ENCODE results near the gene A4GALT.
"Not testable (repeated sequence)": the region's sequence is repeated elsewhere in the genome, so short reads cannot be mapped to it uniquely, and the experiment has no call there.

Gene A4GALT

GRCh38 chr22:42743501-42743991, 22.9 kb upstream of the A4GALT start:
- CTCF ChIA-PET = no interaction called here

DNA sequence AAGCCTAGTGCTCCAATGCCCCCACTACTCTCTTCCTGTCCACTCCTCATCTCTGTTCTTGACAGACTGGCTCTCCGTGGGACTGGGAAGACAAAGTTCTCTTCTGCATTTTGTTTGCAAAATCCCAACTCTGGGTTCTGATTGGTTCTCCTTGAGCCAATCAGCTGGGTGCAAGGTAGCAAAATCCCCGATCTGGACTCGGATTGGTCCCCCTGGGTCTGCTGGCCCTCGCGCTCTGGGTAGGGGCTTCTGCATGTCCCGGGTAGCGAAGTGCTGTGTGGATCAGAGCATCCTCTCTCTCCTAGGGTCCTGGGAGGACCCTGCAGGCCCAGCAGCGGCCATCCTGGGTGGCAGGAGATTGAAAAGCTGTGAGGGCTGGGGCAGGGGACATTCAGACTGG, 22.3 kb upstream of the A4GALT start:
- POLR2A ChIA-PET = no interaction called here
- DNase-seq (ENCODE audit: low read depth, low spot score) = no peak
- TF ChIP-seq, protein P1, sequence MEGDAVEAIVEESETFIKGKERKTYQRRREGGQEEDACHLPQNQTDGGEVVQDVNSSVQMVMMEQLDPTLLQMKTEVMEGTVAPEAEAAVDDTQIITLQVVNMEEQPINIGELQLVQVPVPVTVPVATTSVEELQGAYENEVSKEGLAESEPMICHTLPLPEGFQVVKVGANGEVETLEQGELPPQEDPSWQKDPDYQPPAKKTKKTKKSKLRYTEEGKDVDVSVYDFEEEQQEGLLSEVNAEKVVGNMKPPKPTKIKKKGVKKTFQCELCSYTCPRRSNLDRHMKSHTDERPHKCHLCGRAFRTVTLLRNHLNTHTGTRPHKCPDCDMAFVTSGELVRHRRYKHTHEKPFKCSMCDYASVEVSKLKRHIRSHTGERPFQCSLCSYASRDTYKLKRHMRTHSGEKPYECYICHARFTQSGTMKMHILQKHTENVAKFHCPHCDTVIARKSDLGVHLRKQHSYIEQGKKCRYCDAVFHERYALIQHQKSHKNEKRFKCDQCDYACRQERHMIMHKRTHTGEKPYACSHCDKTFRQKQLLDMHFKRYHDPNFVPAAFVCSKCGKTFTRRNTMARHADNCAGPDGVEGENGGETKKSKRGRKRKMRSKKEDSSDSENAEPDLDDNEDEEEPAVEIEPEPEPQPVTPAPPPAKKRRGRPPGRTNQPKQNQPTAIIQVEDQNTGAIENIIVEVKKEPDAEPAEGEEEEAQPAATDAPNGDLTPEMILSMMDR (IDR thresholded peaks at IDR 0.05; ENCODE audit: insufficient read depth, low read length, missing control alignments) = no peak
- no peak overlapping the region for H3K4me3 ChIP-seq (ENCODE audit: low read depth, low read length)
- CTCF ChIA-PET = no interaction called here

More at GRCh38 chr22:42743501-42743991, 22.9 kb upstream of the A4GALT start:
- no peak for DNase-seq (ENCODE audit: low read depth, low spot score)
- no peak overlapping the region for H3K4me3 ChIP-seq (ENCODE audit: low read depth, low read length)
- POLR2A ChIA-PET = interaction anchor here (0.7 kb wide), 1 partner anchor 117 kb away, joined by 3 read pairs; no protein-coding TSS in a partner anchor
- TF ChIP-seq, protein P1 (IDR thresholded peaks at IDR 0.05; ENCODE audit: insufficient read depth, low read length, missing control alignments) = no peak

DNA sequence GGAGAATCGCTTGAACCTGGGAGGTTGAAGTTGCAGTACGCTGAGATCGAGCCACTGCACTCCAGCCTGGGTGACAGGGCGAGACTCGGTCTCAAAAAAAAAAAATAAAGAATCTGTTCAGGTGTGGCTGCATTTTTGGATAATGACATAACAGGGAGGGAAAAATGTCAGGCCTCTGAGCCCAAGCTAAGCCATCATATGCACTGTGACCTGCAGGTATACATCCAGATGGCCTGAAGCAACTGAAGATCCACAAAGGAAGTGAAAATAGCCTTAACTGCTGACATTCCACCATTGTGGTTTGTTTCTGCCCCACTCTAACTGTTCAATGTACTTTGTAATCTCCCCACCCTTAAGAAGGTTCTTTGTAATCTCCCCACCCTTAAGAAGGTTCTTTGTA, 19.6 kb upstream of the A4GALT start:
- DNase-seq (ENCODE audit: low read depth, low spot score); CTCF ChIA-PET; POLR2A ChIA-PET; H3K4me3 ChIP-seq (ENCODE audit: low read depth, low read length): not testable (repeated sequence)

DNA sequence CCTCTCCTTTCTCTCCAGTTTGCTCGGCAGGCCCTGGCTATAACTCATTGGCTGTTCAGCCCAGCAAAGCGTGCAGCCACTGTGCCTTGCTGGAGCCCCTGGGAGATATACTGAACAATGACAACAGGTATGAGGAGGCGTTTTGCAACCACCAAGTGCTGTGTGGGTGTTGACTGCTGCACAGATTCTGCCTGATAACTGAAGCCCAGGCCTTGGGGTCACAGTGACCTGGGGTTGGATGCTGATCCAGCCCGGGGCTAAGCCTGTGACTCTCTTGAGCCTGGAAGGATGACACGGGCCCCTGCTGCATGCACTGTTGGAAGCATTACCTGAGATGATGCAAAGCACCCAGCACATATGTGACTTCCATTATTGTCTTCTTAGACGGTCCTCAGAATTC, 13.7 kb upstream of the A4GALT start:
- no peak overlapping the region for H3K4me3 ChIP-seq (ENCODE audit: low read depth, low read length)
- DNase-seq (ENCODE audit: low read depth, low spot score) = no peak
- POLR2A ChIA-PET = no interaction called here
- TF ChIP-seq, protein P1 (IDR thresholded peaks at IDR 0.05; ENCODE audit: insufficient read depth, low read length, missing control alignments) = no peak
- CTCF ChIA-PET = no interaction called here

DNA sequence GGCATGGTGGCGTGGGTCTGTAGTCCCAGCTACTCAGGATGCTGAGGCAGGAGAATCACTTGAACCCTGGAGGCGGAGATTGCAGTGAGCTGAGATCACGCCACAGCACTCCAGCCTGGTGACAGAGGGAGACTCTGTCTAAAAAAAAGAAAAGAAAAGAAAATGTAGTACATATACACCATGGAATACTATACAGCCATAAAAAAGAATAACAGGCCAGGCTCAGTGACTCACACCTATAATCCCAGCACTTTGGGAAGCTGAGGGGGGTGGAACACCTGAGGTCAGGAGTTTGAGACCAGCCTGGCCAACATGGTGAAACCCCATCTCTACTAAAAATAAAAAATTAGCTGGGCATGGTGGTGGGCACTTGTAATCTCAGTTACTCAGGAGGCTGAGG, 12.7 kb upstream of the A4GALT start:
- CTCF ChIA-PET; DNase-seq (ENCODE audit: low read depth, low spot score); H3K4me3 ChIP-seq (ENCODE audit: low read depth, low read length); POLR2A ChIA-PET: not testable (repeated sequence)

DNA sequence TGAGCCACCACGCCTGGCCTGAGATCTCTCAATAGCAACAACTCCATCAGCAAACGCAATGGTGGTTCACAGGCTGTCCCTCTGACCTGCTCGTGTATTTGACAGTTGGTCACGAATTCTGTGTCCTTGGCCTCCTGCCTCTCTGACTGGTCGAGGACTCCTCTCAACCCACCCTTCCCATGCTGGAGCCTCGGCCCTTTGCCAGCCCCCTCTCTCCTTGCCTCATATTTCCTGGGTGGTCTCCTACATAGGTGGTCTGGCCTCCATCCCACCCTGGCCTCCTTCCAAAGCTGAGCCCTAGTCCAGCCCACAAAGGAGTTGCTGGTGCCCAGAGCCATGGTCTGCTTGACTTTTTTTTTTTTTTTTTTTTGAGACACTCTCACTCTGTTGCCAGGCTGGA, 11.4 kb upstream of the A4GALT start:
- no peak for DNase-seq (ENCODE audit: low read depth, low spot score)
- no peak overlapping the region for H3K4me3 ChIP-seq (ENCODE audit: low read depth, low read length)
- ChIA-PET CTCF (no interaction called here), POLR2A (no interaction called here)
- TF ChIP-seq, protein P1 (IDR thresholded peaks at IDR 0.05; ENCODE audit: insufficient read depth, low read length, missing control alignments) = no peak

- CTCF ChIA-PET = interaction anchor here (1.0 to 1.2 kb wide), 3 partner anchors 41 to 106 kb away, joined by 3 read pairs; no protein-coding TSS in a partner anchor
- TF ChIP-seq, protein P1 (IDR thresholded peaks at IDR 0.05; ENCODE audit: insufficient read depth, low read length, missing control alignments) = no peak
- POLR2A ChIA-PET = interaction anchor here (0.7 kb wide), 1 partner anchor 26 kb away, joined by 3 read pairs; no protein-coding TSS in a partner anchor
- DNase-seq (ENCODE audit: low read depth, low spot score) = no peak
- no peak overlapping the region for H3K4me3 ChIP-seq (ENCODE audit: low read depth, low read length)
These were observed 6.1 kb upstream of the A4GALT start for GRCh38 chr22:42726811-42727210.

Data from AG04449 (cell line).